Heart left ventricle (tissue), 16 donors: ENCODE results near the gene TM4SF1. TPM values are rescaled to one million over a fixed set of nuclear protein-coding genes. Genes with fewer than 3 reads are reported as not detected.

ENCODE experiments used
- ATAC-seq, 4 donors: fragments of 200-7000 bp; cut with Tn5 transposase; one replicate each; pipeline ENCODE4 v1.9.1; 2020 to 2022; ENCODE audit warnings: moderate library complexity in 4 of 4, mild to moderate bottlenecking in 3 of 4, moderate number of reproducible peaks in 1 of 4
- DNase-seq, 5 donors: peaks; one replicate each; pipeline ENCODE4 v3.0.0-alpha.2; 2020
- H3K27ac ChIP-seq, 12 donors: fragments of 200-600 bp; sonication (generic) in 4 of 12; one replicate each; pipeline versions ENCODE4 v1.5.0 to v1.8.0; 2016 to 2022; ENCODE audit warnings: mild to moderate bottlenecking in 2 of 12
- H3K27me3 ChIP-seq, 9 donors: fragments of 200-600 bp; sonication (generic) in 2 of 9; one replicate each; pipeline versions ENCODE4 v1.5.1 to v1.8.0; 2016 to 2022; ENCODE audit warnings: mild to moderate bottlenecking in 3 of 9
- H3K36me3 ChIP-seq, 9 donors: fragments of 200-600 bp; sonication (generic) in 2 of 9; one replicate each; pipeline versions ENCODE4 v1.5.0 to v1.8.0; 2018 to 2022; ENCODE audit warnings: mild to moderate bottlenecking in 2 of 9
- H3K4me1 ChIP-seq, 12 donors: fragments of 200-600 bp; sonication (generic) in 4 of 12; one replicate each; pipeline versions ENCODE4 v1.5.0 to v1.8.0; 2016 to 2022; ENCODE audit warnings: mild to moderate bottlenecking in 3 of 12
- H3K4me3 ChIP-seq, 12 donors: fragments of 200-600 bp; sonication (generic) in 4 of 12; one replicate each; pipeline versions ENCODE4 v1.5.0 to v1.8.0; 2017 to 2022; ENCODE audit warnings: mild to moderate bottlenecking in 9 of 12, moderate library complexity in 4 of 12
- H3K9me3 ChIP-seq, 12 donors: fragments of 200-600 bp; sonication (generic) in 4 of 12; one replicate each; pipeline versions ENCODE4 v1.5.0 to v1.8.0; 2016 to 2022; ENCODE audit warnings: mild to moderate bottlenecking in 1 of 12
- POLR2A ChIP-seq, 2 donors: fragments of 450-650 bp; IDR thresholded peaks; one replicate each; pipeline ENCODE4 v1.6.1; 2017; ENCODE audit warnings: antibody characterized with exemption in 2 of 2, mild to moderate bottlenecking in 2 of 2, moderate library complexity in 2 of 2
- WGBS, 4 donors: extraction: QIAGEN DNeasy Blood & Tissue Kit in 2 of 4; methylation state at CpG; one replicate each; pipeline versions ENCODE4 v1.1.5 to v1.1.7; 2013 to 2018; 5-methylcytosine and 5-hydroxymethylcytosine counted together
- intact Hi-C, 10 donors: fragments of 100-400 bp; cut with DNase I; formaldehyde crosslinking; loops; one replicate each; pipeline versions ENCODE4 v1.11.1 to v1.14.2; 2022
- polyA plus RNA-seq, 2 donors: library from polyadenylated mRNA; stranded (reverse); fragments of 200-250 nt; gene quantifications; one replicate each; pipeline ENCODE4 v1.2.3, GENCODE V29; 2013
- total RNA-seq, 9 donors: library from RNA; depleted of rRNA in 2 of 9; stranded (reverse); fragments of >200 nt in 2 of 9; fragmentation: NEBNext Ultra II Directional in 3 of 9; extraction: Animal tissue kit (Norgen Biotek cat#: 25700) in 3 of 9; gene quantifications; one replicate each; pipeline versions ENCODE4 v1.1.0 to v1.2.4, GENCODE V29; 2016 to 2023
- TF ChIP-seq, protein P1 (sequence below), 12 donors: fragments of 200-600 bp; sonication (generic) in 4 of 12; IDR thresholded peaks; one replicate each; pipeline versions ENCODE4 v1.5.0 to v1.8.0; 2018 to 2022; ENCODE audit warnings: antibody characterized with exemption in 12 of 12, mild to moderate bottlenecking in 5 of 12
- donor health status: ischemic (EF 13 %, LVEDD 7.1; RV severe dilation, severe dysfunction).
- donor health status: healthy with polysubstance abuse.
- donor health status: DM: no; HTN: yes; CAD: no.
- donor health status: DM: no; HTN: no; CAD: no.
- donor health status: ischemic (EF 25% LVEDD 6.9; RV normal size, moderate dysfunction).
- donor health status: ischemic (EF 25% LVEDD 5.7; RV mildly dilated, moderate dysfunction).
- donor health status: healthy.
- donor health status: DM: yes; HTN: yes; CAD: no.
- donor health status: ischemic (EF 35%, LVEDD 5.7; RV mildly dilated, moderate dysfunction).
- donor health status: nonischemic (EF 11% LVEDD 7.7; RV severe dilation, severe dysfunction).
- donor health status: DM: yes; HTN: yes; CAD: no.
- donor health status: PGD.
- donor health status: ischemic (EF 29% LVEDD 5.4; RV normal size, mild dysfunction).
- donor health status: nonischemic (EF 23%, LVEDD 6.1; RV moderate dilation, normal function).

TM4SF1 gene
- total and polyA plus RNA-seq, 11 donors = 61.6 to 224 (median 111) TPM

DNA sequence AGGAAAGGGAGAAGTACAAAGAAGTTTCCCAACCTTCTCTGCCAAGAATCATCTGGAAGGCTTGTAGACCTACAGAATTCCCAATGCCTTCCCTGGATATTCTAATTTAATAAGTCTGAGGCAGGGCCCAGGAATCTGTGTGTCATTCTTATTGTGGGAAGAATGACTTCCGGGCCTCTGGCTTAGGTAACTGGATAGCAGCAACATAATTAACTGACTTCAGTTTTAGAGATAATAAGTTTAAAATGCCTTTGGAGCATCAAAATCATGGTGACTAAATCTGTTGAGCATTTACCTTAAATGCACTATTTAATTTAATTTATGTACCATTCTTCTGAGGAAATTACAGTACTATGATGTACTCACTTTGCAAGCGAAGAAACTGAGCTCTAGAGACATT lies 44.3 kb upstream of the TM4SF1 start:
- H3K4me1 ChIP-seq = peaks cover 0 to 30% (median 6%) of the 10 kb centered on the region in 12 donors
- H3K27ac ChIP-seq = no peak overlapping the region
- H3K4me3 ChIP-seq = no peak overlapping the region
- intact Hi-C loops = no loop called here
- H3K9me3 ChIP-seq = no peaks in the 10 kb centered on the region
- DNase-seq (no peak), ATAC-seq (no peak)
- TF ChIP-seq, protein P1, sequence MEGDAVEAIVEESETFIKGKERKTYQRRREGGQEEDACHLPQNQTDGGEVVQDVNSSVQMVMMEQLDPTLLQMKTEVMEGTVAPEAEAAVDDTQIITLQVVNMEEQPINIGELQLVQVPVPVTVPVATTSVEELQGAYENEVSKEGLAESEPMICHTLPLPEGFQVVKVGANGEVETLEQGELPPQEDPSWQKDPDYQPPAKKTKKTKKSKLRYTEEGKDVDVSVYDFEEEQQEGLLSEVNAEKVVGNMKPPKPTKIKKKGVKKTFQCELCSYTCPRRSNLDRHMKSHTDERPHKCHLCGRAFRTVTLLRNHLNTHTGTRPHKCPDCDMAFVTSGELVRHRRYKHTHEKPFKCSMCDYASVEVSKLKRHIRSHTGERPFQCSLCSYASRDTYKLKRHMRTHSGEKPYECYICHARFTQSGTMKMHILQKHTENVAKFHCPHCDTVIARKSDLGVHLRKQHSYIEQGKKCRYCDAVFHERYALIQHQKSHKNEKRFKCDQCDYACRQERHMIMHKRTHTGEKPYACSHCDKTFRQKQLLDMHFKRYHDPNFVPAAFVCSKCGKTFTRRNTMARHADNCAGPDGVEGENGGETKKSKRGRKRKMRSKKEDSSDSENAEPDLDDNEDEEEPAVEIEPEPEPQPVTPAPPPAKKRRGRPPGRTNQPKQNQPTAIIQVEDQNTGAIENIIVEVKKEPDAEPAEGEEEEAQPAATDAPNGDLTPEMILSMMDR (IDR thresholded peaks at IDR 0.05) = no peak
- no peak for TF ChIP-seq POLR2A (IDR thresholded peaks at IDR 0.05)
- H3K36me3 ChIP-seq = no peaks in the 10 kb centered on the region
- 95 to 97% (median 96%) methylated on average over 2 of the region's 2 CpGs for WGBS, 4 donors
- H3K27me3 ChIP-seq = no peaks in the 10 kb centered on the region

DNA sequence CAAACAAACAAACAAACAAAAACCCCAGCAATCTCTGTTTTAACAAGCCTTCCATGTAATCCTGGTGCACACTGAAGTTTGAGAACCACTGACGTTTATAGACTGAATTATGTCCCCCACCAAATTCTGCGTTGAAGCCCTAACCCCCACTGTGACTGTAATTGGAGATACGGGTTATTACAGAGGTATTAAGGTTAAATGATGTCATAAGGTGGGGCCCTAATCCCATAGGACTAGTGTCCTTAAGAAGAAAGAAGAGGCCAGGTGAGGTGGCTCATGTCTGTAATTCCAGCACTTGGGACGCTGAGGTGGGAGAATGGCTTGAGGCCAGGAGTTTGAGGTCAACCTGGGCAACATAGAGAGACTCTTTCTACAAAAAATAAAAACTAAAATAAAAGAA lies 42.4 kb upstream of the TM4SF1 start:
- Histone ChIP-seq H3K4me3 (no peak overlapping the region), H3K4me1 (peaks cover 0 to 24% (median 2%) of the 10 kb centered on the region in 12 donors), H3K27ac (no peak overlapping the region), H3K9me3 (no peaks in the 10 kb centered on the region), H3K36me3 (no peaks in the 10 kb centered on the region), H3K27me3 (no peaks in the 10 kb centered on the region)
- ATAC-seq (no peak), DNase-seq (no peak)
- 89 to 96% (median 94%) methylated on average over 4 of the region's 4 CpGs for WGBS, 4 donors
- intact Hi-C loops = no loop called here
- TF ChIP-seq, protein P1 (IDR thresholded peaks at IDR 0.05) = no peak
- TF ChIP-seq POLR2A (IDR thresholded peaks at IDR 0.05) = no peak

DNA sequence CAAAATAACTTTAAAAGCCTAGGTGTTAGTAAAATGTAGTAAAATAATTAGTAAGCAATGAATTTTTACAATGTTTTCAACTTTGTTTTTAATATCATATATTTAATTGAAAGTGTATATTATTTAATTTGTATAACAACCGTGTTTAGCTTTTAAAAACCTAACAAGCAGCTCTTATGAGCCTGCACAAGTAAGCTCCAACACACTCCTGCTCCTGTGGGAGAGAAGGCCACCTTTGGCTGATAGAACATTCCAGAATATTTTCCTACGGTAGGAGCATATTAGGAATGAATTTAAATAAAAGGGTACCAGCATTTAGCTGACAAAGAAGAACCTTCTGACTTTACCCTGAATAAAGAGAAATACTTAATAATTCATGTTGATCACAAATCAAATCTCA lies 40.3 kb upstream of the TM4SF1 start:
- TF ChIP-seq POLR2A (IDR thresholded peaks at IDR 0.05) = no peak
- TF ChIP-seq, protein P1 (IDR thresholded peaks at IDR 0.05) = no peak
- intact Hi-C loops = no loop called here
- no peaks in the 10 kb centered on the region for H3K9me3 ChIP-seq
- no peaks in the 10 kb centered on the region for H3K36me3 ChIP-seq
- DNase-seq (no peak), ATAC-seq (no peak)
- WGBS, 4 donors = 90 to 96% (median 92%) methylated on average over 2 of the region's 2 CpGs
- H3K4me3 ChIP-seq = no peak overlapping the region
- H3K27me3 ChIP-seq = no peaks in the 10 kb centered on the region
- H3K27ac ChIP-seq = no peak overlapping the region
- H3K4me1 ChIP-seq = peaks cover 0 to 20% (median 0%) of the 10 kb centered on the region in 12 donors

DNA sequence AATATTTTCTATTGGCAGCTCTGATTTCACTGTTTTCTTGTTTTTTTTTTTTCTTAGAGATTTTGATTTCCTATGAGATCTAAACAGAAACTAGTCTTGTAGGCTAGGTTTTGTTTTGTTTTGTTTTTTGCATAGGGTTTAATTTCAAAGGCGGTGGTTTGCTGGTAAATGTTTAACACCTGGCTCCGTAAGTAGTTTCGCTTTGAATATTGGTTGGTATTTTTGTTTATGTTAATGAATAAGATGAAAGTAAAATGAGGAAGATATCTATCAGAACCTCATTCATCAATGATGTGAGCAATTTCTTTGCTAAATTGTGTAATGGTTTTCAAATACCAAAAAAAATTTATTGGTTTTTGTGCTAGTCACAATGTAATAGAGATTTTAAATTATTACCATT lies 39.7 kb upstream of the TM4SF1 start:
- intact Hi-C loops = no loop called here
- WGBS, 4 donors = 93 to 98% (median 97%) methylated on average over 3 of the region's 3 CpGs

More for the DNA sequence above, 39.7 kb upstream of the TM4SF1 start:
- Histone ChIP-seq H3K9me3 (no peaks in the 10 kb centered on the region), H3K4me1 (peaks cover 0 to 20% (median 0%) of the 10 kb centered on the region in 12 donors), H3K27ac (no peak overlapping the region), H3K4me3 (no peak overlapping the region), H3K36me3 (no peaks in the 10 kb centered on the region), H3K27me3 (no peaks in the 10 kb centered on the region)
- TF ChIP-seq, protein P1 (IDR thresholded peaks at IDR 0.05) = no peak
- TF ChIP-seq POLR2A (IDR thresholded peaks at IDR 0.05) = no peak
- DNase-seq = no peak
- no peak for ATAC-seq
